Skeletal muscle tissue (tissue), 4 donors: Measurements from ENCODE around the gene FAM120AOS. TPM values are rescaled to one million over a fixed set of nuclear protein-coding genes. Genes with fewer than 3 reads are reported as not detected.

Experiments used
- H3K27ac ChIP-seq: one replicate; pipeline ENCODE4 v1.7.0; 2013; ENCODE audit warnings: mild to moderate bottlenecking, low read depth, low read length, inconsistent platforms
- H3K27me3 ChIP-seq, 3 donors: one replicate each; pipeline ENCODE4 v1.7.0; 2013; ENCODE audit warnings: low read length in 3 of 3; ENCODE audit not compliant: control insufficient read depth in 3 of 3, insufficient read depth in 3 of 3
- H3K36me3 ChIP-seq, 3 donors: one replicate each; pipeline ENCODE4 v1.7.0; 2013; ENCODE audit warnings: low read length in 3 of 3; ENCODE audit not compliant: control insufficient read depth in 3 of 3, insufficient read depth in 3 of 3
- H3K4me1 ChIP-seq, 3 donors: one replicate each; pipeline ENCODE4 v1.7.0; 2013; ENCODE audit warnings: low read length in 3 of 3, mild to moderate bottlenecking in 3 of 3; ENCODE audit not compliant: control insufficient read depth in 3 of 3, insufficient read depth in 3 of 3
- H3K4me3 ChIP-seq, 3 donors: one replicate each; pipeline ENCODE4 v1.7.0; 2013; ENCODE audit warnings: low read length in 3 of 3
- H3K9ac ChIP-seq, 3 donors: one replicate each; pipeline ENCODE4 v1.7.0; 2013; ENCODE audit warnings: low read length in 3 of 3, mild to moderate bottlenecking in 3 of 3, moderate library complexity in 2 of 3, low read depth in 1 of 3
- H3K9me3 ChIP-seq, 3 donors: one replicate each; pipeline ENCODE4 v1.7.0; 2013; ENCODE audit warnings: low read length in 3 of 3; ENCODE audit not compliant: control insufficient read depth in 3 of 3
- total RNA-seq: library from RNA; depleted of rRNA; stranded (reverse); fragments of >200 nt; gene quantifications from one replicate; pipeline ENCODE4 v1.2.3, GENCODE V29; 2014
- donor health status: Osteomylitis.

The FAM120AOS gene
- total RNA-seq, 1 donor from 2014 or later: 24.5 TPM

DNA sequence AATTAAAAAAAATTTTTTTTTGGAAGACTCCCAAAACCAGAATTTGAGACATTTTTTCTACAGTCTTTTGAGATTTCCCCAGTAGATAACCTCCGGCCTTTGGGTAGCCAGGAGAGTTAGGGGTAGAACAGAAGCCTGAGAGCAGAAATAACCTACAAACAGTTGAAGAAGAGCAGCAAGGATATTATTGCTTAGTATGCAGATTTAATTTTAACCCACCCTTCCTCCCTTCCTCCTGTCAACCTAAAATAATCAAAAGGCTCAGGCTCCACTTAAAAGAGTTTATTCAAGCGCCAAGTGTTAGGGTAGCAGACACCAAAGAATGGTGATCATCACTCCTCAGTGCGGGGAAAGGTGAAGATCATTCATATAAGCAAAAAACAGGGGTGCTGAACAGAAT is 19.3 kb downstream of the FAM120AOS start:
- Histone ChIP-seq H3K4me3 (no peak overlapping the region), H3K27ac (no peak overlapping the region), H3K9me3 (no peaks in the 10 kb centered on the region)

DNA sequence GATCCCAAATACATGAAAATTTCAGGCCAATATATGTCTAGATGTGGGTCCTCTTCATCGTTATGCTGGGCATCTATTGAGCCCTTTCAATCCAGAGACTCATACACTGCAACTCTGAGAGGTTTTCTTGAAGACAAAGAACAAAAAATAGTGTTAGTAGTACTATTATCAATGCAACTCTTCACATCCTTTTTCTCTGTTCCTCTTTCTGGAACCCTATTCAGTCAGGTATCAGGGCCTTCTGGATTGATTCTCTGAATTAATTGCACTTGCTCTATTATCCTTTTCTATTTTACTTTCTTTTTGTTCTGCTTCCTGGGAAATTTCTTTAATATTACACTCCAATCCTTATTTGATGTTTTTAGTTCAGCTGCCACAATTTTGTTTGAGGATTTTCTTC is 20.4 kb downstream of the FAM120AOS start:
- Histone ChIP-seq H3K27me3 (no peaks in the 10 kb centered on the region), H3K9ac (no peak overlapping the region), H3K36me3 (no peaks in the 10 kb centered on the region), H3K27ac (no peak overlapping the region), H3K4me1 (no peaks in the 10 kb centered on the region), H3K4me3 (no peak overlapping the region), H3K9me3 (no peaks in the 10 kb centered on the region)

More for the DNA sequence above, 19.3 kb downstream of the FAM120AOS start:
- Histone ChIP-seq H3K4me1 (no peaks in the 10 kb centered on the region), H3K36me3 (no peaks in the 10 kb centered on the region), H3K27me3 (no peaks in the 10 kb centered on the region), H3K9ac (no peak overlapping the region)

DNA sequence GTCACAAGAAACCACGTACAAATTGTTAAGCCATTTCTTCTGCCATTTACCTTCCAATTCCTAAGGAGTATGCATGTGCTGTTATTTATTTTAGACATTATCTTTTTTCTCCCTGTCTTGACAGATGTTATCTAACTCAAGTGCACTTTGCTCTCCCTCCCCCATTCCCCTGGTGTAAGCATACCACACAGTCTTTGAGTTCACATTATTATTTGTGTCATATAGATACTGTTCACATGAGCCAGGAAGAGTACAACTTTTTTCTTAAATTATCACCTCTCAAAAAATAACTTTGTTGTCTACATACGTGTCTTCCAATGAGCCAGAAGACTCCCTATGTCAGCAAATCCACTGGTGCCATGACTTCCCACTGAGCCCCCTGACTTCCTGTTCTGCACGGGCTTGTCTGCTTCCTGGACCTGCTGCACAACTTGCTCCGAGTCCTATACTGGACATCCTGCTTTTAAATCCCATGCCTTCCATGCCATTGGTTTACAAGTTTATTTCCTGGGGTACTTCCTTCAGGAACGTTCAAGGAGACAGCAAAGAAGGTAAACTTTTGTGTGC is 21.8 kb downstream of the FAM120AOS start:
- Histone ChIP-seq H3K27ac (no peak overlapping the region), H3K9me3 (no peaks in the 10 kb centered on the region), H3K9ac (no peak overlapping the region), H3K4me3 (no peak overlapping the region), H3K27me3 (no peaks in the 10 kb centered on the region), H3K4me1 (no peaks in the 10 kb centered on the region), H3K36me3 (no peaks in the 10 kb centered on the region)

DNA sequence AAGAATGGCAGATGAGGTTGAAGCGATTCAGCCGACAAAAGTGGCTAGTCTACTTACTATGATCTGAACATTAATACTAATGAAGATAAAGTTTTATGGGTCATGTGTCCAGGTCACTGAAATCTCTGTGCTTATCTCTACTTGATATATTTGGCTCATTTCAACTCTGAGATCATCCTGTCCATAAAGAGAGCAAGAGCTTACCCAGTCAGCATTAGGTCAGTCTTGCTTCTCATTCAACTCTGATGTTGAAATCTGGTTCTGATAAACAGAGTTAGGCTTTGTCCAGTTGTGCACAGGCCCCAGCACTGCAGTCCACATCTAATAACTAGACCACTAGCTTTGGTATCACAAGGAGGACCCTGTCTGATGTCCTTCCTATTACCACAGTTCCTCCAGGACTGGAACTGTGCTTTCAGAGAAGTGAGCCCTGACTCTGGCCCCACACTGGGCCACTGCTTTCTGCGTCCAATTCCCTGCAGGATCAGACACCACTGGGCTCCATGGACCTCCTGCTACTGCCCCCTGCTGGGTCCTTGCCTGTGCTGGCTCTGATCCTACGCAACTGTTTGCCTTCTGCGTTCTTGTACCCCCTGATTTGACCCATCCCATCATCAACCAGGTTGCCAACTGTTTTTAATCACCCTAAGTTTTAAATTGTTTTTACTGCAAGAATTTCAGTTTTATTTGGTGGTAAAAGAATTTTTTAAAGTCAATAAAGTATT is 25.6 kb downstream of the FAM120AOS start:
- Histone ChIP-seq H3K9me3 (no peaks in the 10 kb centered on the region), H3K27me3 (no peaks in the 10 kb centered on the region), H3K36me3 (no peaks in the 10 kb centered on the region), H3K27ac (no peak overlapping the region), H3K4me1 (no peaks in the 10 kb centered on the region), H3K4me3 (no peak overlapping the region), H3K9ac (no peak overlapping the region)

DNA sequence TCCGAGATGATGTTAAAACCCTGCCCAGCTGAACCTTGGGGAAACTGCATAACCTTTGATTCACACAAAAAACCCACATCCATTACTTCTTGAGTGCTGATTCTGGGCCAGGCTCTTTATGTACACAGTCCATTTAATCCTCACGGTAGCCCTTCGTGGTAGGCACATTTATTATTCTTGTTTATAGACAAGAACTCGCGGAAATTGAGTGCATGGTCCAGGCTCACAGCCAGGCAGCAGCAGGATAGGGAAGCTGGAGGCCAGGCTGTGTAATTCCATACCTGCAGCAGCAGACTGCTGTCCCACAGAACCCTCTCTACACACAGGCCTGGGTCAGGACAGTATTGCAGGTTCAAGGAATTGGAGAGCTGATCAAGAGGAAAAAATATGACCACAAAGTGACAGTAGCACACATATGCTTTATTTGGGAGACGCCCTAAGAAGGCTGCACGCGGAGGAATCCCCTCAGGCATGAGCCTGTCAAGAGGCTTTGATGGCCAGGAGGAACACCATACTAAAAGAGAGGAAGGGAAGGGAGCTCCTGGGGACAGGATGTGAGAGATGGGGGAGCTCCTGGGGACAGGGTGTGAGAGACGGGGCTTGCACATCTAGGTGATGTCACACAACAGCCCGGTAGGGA is 30.3 kb downstream of the FAM120AOS start:
- Histone ChIP-seq H3K9ac (no peak overlapping the region), H3K36me3 (peaks cover 0 to 2% (median 0%) of the 10 kb centered on the region in 3 donors), H3K4me3 (no peak overlapping the region), H3K4me1 (no peaks in the 10 kb centered on the region), H3K9me3 (peaks cover 0 to 8% (median 5%) of the 10 kb centered on the region in 3 donors), H3K27ac (no peak overlapping the region), H3K27me3 (no peaks in the 10 kb centered on the region)

DNA sequence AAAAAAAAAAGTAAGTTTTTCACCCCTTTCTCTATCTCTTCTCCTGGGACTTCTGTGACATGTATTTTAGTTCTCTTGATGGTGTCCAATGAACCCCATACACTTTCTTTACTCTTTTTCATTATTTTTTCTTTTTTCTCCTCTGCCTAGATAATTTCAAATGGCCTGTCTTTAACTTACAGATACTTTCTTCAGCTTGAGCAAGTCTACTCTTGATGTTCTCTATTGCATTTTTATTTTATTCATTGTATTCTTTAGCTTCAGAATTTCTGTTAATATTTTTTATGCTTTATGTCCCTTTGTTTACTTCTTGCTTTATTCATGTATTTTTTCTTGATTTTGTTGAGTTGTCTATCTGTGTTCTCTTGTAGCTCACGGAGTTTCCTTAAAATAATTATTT is 34.4 kb downstream of the FAM120AOS start:
- Histone ChIP-seq H3K36me3 (peaks cover 0 to 2% (median 0%) of the 10 kb centered on the region in 3 donors), H3K27ac (no peak overlapping the region), H3K4me3 (no peak overlapping the region), H3K27me3 (no peaks in the 10 kb centered on the region), H3K9ac (no peak overlapping the region), H3K9me3 (peaks cover 0 to 8% (median 5%) of the 10 kb centered on the region in 3 donors), H3K4me1 (no peaks in the 10 kb centered on the region)

DNA sequence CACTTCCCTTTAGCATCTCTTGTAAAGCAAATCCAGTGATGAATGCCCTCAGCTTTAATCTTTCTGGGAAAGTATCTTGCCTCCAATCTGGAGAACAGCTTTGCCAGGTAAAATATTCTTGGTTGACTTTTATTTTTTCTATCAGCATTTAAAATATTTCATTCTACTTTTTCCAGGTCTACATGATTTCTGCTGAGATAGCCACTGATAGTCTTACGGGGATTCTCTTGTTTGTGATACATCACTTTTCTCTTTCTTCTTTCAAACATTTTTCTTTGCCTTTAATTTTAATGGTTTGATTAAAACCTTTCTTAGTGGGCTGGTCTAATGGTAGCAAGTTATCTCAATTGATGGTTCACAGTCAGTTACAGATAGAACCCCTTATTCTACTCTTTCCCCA is 35.8 kb downstream of the FAM120AOS start:
- Histone ChIP-seq H3K27me3 (no peaks in the 10 kb centered on the region), H3K9me3 (peaks cover 0 to 8% (median 5%) of the 10 kb centered on the region in 3 donors), H3K4me1 (no peaks in the 10 kb centered on the region), H3K4me3 (no peak overlapping the region), H3K36me3 (peaks cover 0 to 2% (median 0%) of the 10 kb centered on the region in 3 donors), H3K9ac (no peak overlapping the region), H3K27ac (no peak overlapping the region)

DNA sequence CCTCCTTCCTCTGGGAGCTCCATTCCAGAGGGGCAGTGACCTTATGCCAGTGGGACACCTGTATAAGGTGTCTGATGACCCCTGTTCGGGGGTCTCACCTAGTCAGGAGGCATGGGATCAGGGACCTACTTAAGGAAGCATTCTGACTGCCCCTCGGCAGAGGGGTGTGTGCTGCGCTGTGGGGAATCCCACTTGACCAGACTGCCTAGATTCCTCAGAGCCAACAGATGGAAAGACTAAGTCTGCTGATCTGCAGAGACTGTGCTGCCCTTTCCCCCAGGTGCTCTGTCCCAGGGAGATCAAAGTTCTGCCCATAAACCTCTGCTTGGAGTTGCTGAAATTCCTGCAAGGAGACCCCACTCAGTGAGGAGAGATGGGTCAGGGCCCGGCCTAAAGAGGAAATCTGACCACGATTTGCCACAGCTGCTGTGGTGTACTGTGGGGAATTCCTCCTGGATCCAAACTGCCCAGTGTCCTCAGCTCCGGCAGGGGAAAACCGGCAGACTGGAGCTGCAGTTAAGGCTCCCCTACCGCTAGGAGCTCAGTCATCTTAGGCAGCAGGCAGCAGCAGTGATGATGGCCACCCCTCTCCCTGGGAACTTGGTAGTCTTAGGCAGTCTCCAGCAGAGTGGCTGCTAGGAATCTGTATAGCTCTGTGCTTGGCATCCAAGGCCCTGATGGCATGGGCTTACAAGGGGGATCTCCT is 36.7 kb downstream of the FAM120AOS start:
- Histone ChIP-seq H3K36me3 (peaks cover 0 to 2% (median 0%) of the 10 kb centered on the region in 3 donors), H3K27ac (no peak overlapping the region), H3K27me3 (no peaks in the 10 kb centered on the region), H3K9ac (no peak overlapping the region), H3K4me3 (no peak overlapping the region), H3K4me1 (no peaks in the 10 kb centered on the region), H3K9me3 (peaks cover 0 to 8% (median 5%) of the 10 kb centered on the region in 3 donors)

DNA sequence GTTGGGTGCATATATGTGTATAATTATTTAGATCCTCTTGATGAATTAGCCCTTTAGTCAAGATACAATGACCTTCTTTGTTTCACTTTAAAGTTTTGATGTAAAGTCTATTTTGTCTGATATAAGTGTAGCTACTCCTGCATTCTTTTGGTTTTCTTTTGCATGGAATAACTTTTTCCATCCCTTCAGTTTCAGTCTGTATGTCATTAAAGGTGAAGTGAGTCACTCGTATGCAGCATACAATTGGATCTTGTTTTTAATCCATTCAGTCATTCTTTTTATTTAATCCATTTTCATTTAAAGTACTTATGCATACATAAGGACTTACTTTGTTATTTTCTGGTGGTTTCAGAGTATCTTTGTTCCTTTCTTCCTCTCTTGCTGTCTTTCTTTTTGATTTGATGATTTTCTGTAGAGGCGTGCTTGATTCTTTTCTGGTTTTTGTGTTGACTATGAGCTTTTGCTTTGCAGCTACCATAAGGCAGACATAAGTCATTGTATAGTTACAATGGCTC is 38.1 kb downstream of the FAM120AOS start:
- Histone ChIP-seq H3K36me3 (peaks cover 0 to 2% (median 0%) of the 10 kb centered on the region in 3 donors), H3K9me3 (peaks cover 0 to 8% (median 5%) of the 10 kb centered on the region in 3 donors), H3K4me3 (no peak overlapping the region), H3K27ac (no peak overlapping the region), H3K9ac (no peak overlapping the region), H3K4me1 (no peaks in the 10 kb centered on the region), H3K27me3 (no peaks in the 10 kb centered on the region)
